HCT116 (cell line): ENCODE data around the gene MAP2K4. TPM values are rescaled to one million over a fixed set of nuclear protein-coding genes. Genes with fewer than 3 reads are reported as not detected.

Experiments
- ATAC-seq: fragments of 200-7000 bp; cut with Tn5 transposase; 2 replicates; pipeline ENCODE4 v1.9.1; 2020; ENCODE audit warnings: mild to moderate bottlenecking, moderate library complexity
- BruUV-seq: library from RNA; stranded (reverse); fragments of 400-500 nt; replicated peaks from 2 replicates; lab custom pipeline; 2021; lab: Mats Ljungman, UMichigan
- CTCF ChIA-PET: fragments of 300-600 bp; sonication (Branson Sonifier 250); formaldehyde crosslinking; loops from one replicate; lab custom pipeline; 2021; ENCODE audit warnings: antibody characterized with exemption; lab: Charles Lee
- POLR2A ChIA-PET: fragments of 300-600, 350-600 bp; sonication (Branson Sonifier 250); formaldehyde crosslinking; loops from one replicate; lab custom pipeline; 2021; ENCODE audit warnings: antibody characterized with exemption; lab: Charles Lee
- RAD21 ChIA-PET, 2 experiments: fragments of 300-600 bp; sonication (Branson Sonifier 250); formaldehyde crosslinking; loops; one replicate each; lab custom pipeline; 2023; ENCODE audit warnings: low total read pairs in 2 of 2; ENCODE audit not compliant: uncharacterized antibody in 2 of 2, unreplicated experiment in 2 of 2, low non-redundant PET in 1 of 2; lab: Charles Lee
- DNase-seq: peaks from one replicate; pipeline ENCODE4 v3.0.0-alpha.2; 2010; ENCODE audit warnings: low read depth, low spot score
- H2AFZ ChIP-seq: fragments of 200-600 bp; shearing (Covaris generic), sonication (generic); 2 replicates; pipeline ENCODE4 v1.6.1; 2017; ENCODE audit warnings: low read depth, mixed run types, mixed read lengths, antibody characterized with exemption, low read length; ENCODE audit not compliant: poor library complexity, severe bottlenecking
- H3K27ac ChIP-seq: 2 replicates; pipeline ENCODE4 v1.5.1; 2012; ENCODE audit warnings: low read depth, low read length
- H3K27me3 ChIP-seq: fragments of 200-600 bp; sonication (generic); 2 replicates; pipeline ENCODE4 v1.6.1; 2016; ENCODE audit warnings: mixed run types, low read length, mixed read lengths; ENCODE audit not compliant: insufficient read depth
- H3K36me3 ChIP-seq, 2 experiments: fragments of 200-500 bp in 1 of 2; fragments of 200-600 bp in 1 of 2; sonication (Bioruptor generic) in 1 of 2; sonication (generic) in 1 of 2; 2 replicates each; pipeline versions ENCODE4 v1.5.1 to v1.6.1; 2014 to 2016; ENCODE audit warnings: low read length in 2 of 2, inconsistent platforms in 1 of 2, mixed read lengths in 1 of 2, mixed run types in 1 of 2; ENCODE audit not compliant: insufficient read depth in 2 of 2, control insufficient read depth in 1 of 2
- H3K4me1 ChIP-seq, 2 experiments: fragments of 200-600 bp in 1 of 2; sonication (generic) in 1 of 2; 2 replicates each; pipeline versions ENCODE4 v1.5.1 to v1.6.1; 2012 to 2017; ENCODE audit warnings: low read length in 2 of 2, inconsistent platforms in 1 of 2, mild to moderate bottlenecking in 1 of 2, mixed read lengths in 1 of 2, mixed run types in 1 of 2, moderate library complexity in 1 of 2; ENCODE audit not compliant: insufficient read depth in 2 of 2, control insufficient read depth in 1 of 2
- H3K4me2 ChIP-seq: fragments of 200-600 bp; sonication (generic); 2 replicates; pipeline ENCODE4 v1.6.1; 2017; ENCODE audit warnings: mixed run types, low read length, mixed read lengths
- H3K4me3 ChIP-seq, 2 experiments: fragments of 200-600 bp in 1 of 2; sonication (generic) in 1 of 2; replicated peaks in 1 of 2; 2 replicates each; pipeline ENCODE4 v1.5.1; 2011 to 2016; ENCODE audit warnings: low read length in 2 of 2, control low read depth in 1 of 2, low read depth in 1 of 2, mild to moderate bottlenecking in 1 of 2, mixed read lengths in 1 of 2, mixed run types in 1 of 2
- H3K79me2 ChIP-seq: fragments of 200-600 bp; sonication (generic); 2 replicates; pipeline ENCODE4 v1.6.1; 2017; ENCODE audit warnings: mild to moderate bottlenecking, mixed run types, low read length, moderate library complexity, mixed read lengths; ENCODE audit not compliant: insufficient read depth
- H3K9ac ChIP-seq: fragments of 200-600 bp; sonication (generic); 2 replicates; pipeline ENCODE4 v1.6.1; 2016; ENCODE audit warnings: low read length, mixed read lengths
- H3K9me2 ChIP-seq: fragments of 200-600 bp; sonication (generic), shearing (Covaris generic); 2 replicates; pipeline ENCODE4 v1.6.1; 2017; ENCODE audit warnings: mixed run types, mild to moderate bottlenecking, moderate library complexity; ENCODE audit not compliant: insufficient read depth
- H3K9me3 ChIP-seq, 2 experiments: fragments of 200-500 bp in 1 of 2; fragments of 200-600 bp in 1 of 2; sonication (Bioruptor generic) in 1 of 2; sonication (generic) in 1 of 2; 2 replicates each; pipeline ENCODE4 v1.6.1; 2014 to 2017; ENCODE audit warnings: low read length in 2 of 2, mixed read lengths in 2 of 2, inconsistent platforms in 1 of 2, low read depth in 1 of 2, mild to moderate bottlenecking in 1 of 2, mixed run types in 1 of 2, moderate library complexity in 1 of 2; ENCODE audit not compliant: control insufficient read depth in 1 of 2, insufficient read depth in 1 of 2
- H4K20me1 ChIP-seq: fragments of 200-600 bp; sonication (generic), shearing (Covaris generic); 2 replicates; pipeline ENCODE4 v1.6.1; 2017; ENCODE audit warnings: mixed run types, mild to moderate bottlenecking, moderate library complexity; ENCODE audit not compliant: insufficient read depth
- CEBPB ChIP-seq: IDR thresholded peaks from 2 replicates; pipeline ENCODE4 v1.6.1; 2012; ENCODE audit warnings: low read depth
- ELF1 ChIP-seq: IDR thresholded peaks from 2 replicates; pipeline ENCODE4 v1.6.1; 2012; ENCODE audit warnings: low read depth, borderline replicate concordance
- EZH2phosphoT487 ChIP-seq: fragments of 200-600 bp; IDR thresholded peaks from 2 replicates; pipeline ENCODE4 v1.6.1; 2018; ENCODE audit warnings: antibody characterized with exemption, borderline replicate concordance
- JUND ChIP-seq: IDR thresholded peaks from 2 replicates; pipeline ENCODE4 v1.6.1; 2012
- POLR2AphosphoS5 ChIP-seq: IDR thresholded peaks from 2 replicates; pipeline ENCODE4 v1.6.1; 2011; ENCODE audit warnings: mild to moderate bottlenecking, low read depth, low read length, moderate library complexity
- RAD21 ChIP-seq: IDR thresholded peaks from 2 replicates; pipeline ENCODE4 v1.6.1; 2012; ENCODE audit warnings: low read depth, mild to moderate bottlenecking
- SRF ChIP-seq: IDR thresholded peaks from 2 replicates; pipeline ENCODE4 v1.6.1; 2012; ENCODE audit warnings: low read depth
- YY1 ChIP-seq: IDR thresholded peaks from 2 replicates; pipeline ENCODE4 v1.6.1; 2011; ENCODE audit warnings: low read length, low read depth, moderate library complexity, mild to moderate bottlenecking; ENCODE audit not compliant: insufficient replicate concordance; ENCODE audit errors: extremely low read depth
- ZNF274 ChIP-seq: fragments of 200-500 bp; sonication (Bioruptor generic); IDR thresholded peaks from 2 replicates; pipeline ENCODE4 v1.6.1; 2014; ENCODE audit warnings: mild to moderate bottlenecking, low read depth, low read length, inconsistent platforms
- intact Hi-C: fragments of 100-400 bp; cut with micrococcal nuclease; formaldehyde crosslinking; loops from 2 replicates; pipeline ENCODE4 v1.10.0; 2022
- total RNA-seq: library from RNA; stranded (reverse); gene quantifications from one replicate; pipeline ENCODE4 v1.2.1, GENCODE V29; 2021; ENCODE audit not compliant: unreplicated experiment
- TF ChIP-seq, protein P1 (sequence below): IDR thresholded peaks from 2 replicates; pipeline ENCODE4 v1.6.1; 2012; ENCODE audit warnings: low read depth
- TF ChIP-seq, protein P2 (sequence below): IDR thresholded peaks from 2 replicates; pipeline ENCODE4 v1.6.1; 2012
- TF ChIP-seq, protein P3 (sequence below): IDR thresholded peaks from 2 replicates; pipeline ENCODE4 v1.6.1; 2011; ENCODE audit warnings: mild to moderate bottlenecking, low read length, moderate library complexity; ENCODE audit not compliant: insufficient replicate concordance; ENCODE audit errors: extremely low read depth

Gene MAP2K4
- total RNA-seq, 1 experiment from 2014 or later, result 42.3 TPM

DNA sequence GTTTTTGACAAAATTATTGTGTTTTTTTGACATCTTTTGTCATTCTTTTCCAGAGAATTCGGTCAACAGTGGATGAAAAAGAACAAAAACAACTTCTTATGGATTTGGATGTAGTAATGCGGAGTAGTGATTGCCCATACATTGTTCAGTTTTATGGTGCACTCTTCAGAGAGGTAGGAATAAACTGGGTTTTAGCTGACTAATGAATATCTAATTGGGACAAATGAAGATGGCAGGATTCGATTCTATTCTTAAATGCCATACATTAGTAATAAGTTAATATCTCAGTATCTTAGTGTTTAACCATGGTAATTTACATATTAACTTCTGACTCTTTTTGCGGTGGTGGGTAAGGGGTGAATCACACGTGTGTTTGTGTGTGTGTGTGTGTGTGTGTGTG, 74.8 kb downstream of the MAP2K4 start:
- no peak for ATAC-seq

DNA sequence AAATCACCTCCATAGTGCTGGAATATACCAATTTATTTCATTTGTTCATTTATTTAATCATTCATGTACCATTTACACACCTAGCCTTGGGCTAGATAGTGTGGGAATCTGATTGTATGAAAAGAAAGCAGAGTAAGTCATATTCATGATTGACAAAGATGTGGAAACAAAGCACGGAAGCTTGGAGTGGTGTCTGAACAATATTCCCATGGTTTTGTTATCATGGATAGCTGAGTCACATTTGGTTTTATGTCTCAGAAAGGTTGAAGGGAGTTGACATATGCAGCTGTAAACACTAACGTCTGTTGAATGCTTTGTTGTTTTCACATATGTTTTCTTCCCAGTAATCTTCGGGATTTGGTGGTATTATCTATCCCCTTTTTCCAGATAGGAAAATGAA, 76.6 kb downstream of the MAP2K4 start:
- Histone ChIP-seq H3K4me1 (no peaks in the 10 kb centered on the region), H3K27ac (no peak overlapping the region), H3K4me3 (no peak overlapping the region), H4K20me1 (no peaks in the 10 kb centered on the region), H3K9ac (no peak overlapping the region), H3K9me2 (no peaks in the 10 kb centered on the region), H3K9me3 (no peaks in the 10 kb centered on the region), H3K4me2 (no peak overlapping the region), H3K27me3 (no peaks in the 10 kb centered on the region), H3K36me3 (peaks cover 2 to 5% of the 10 kb centered on the region in 2 experiments; a peak in 1 of 4 replicates), H2AFZ (no peak overlapping the region), H3K79me2 (peaks cover 41% of the 10 kb centered on the region)
- ChIA-PET POLR2A (no interaction called here), RAD21 (no interaction called here), CTCF (no interaction called here)
- DNase-seq (no peak), ATAC-seq (no peak)
- intact Hi-C loops, result no loop called here
- no TSS peak for BruUV-seq
- TF ChIP-seq SRF (no peak), YY1 (no peak), POLR2AphosphoS5 (no peak), ZNF274 (no peak), JUND (no peak), ELF1 (no peak), RAD21 (no peak), EZH2phosphoT487 (no peak)
- TF ChIP-seq, protein P1, sequence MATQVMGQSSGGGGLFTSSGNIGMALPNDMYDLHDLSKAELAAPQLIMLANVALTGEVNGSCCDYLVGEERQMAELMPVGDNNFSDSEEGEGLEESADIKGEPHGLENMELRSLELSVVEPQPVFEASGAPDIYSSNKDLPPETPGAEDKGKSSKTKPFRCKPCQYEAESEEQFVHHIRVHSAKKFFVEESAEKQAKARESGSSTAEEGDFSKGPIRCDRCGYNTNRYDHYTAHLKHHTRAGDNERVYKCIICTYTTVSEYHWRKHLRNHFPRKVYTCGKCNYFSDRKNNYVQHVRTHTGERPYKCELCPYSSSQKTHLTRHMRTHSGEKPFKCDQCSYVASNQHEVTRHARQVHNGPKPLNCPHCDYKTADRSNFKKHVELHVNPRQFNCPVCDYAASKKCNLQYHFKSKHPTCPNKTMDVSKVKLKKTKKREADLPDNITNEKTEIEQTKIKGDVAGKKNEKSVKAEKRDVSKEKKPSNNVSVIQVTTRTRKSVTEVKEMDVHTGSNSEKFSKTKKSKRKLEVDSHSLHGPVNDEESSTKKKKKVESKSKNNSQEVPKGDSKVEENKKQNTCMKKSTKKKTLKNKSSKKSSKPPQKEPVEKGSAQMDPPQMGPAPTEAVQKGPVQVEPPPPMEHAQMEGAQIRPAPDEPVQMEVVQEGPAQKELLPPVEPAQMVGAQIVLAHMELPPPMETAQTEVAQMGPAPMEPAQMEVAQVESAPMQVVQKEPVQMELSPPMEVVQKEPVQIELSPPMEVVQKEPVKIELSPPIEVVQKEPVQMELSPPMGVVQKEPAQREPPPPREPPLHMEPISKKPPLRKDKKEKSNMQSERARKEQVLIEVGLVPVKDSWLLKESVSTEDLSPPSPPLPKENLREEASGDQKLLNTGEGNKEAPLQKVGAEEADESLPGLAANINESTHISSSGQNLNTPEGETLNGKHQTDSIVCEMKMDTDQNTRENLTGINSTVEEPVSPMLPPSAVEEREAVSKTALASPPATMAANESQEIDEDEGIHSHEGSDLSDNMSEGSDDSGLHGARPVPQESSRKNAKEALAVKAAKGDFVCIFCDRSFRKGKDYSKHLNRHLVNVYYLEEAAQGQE, result no peak
- TF ChIP-seq, protein P2, sequence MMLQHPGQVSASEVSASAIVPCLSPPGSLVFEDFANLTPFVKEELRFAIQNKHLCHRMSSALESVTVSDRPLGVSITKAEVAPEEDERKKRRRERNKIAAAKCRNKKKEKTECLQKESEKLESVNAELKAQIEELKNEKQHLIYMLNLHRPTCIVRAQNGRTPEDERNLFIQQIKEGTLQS, result no peak
- TF ChIP-seq, protein P3, sequence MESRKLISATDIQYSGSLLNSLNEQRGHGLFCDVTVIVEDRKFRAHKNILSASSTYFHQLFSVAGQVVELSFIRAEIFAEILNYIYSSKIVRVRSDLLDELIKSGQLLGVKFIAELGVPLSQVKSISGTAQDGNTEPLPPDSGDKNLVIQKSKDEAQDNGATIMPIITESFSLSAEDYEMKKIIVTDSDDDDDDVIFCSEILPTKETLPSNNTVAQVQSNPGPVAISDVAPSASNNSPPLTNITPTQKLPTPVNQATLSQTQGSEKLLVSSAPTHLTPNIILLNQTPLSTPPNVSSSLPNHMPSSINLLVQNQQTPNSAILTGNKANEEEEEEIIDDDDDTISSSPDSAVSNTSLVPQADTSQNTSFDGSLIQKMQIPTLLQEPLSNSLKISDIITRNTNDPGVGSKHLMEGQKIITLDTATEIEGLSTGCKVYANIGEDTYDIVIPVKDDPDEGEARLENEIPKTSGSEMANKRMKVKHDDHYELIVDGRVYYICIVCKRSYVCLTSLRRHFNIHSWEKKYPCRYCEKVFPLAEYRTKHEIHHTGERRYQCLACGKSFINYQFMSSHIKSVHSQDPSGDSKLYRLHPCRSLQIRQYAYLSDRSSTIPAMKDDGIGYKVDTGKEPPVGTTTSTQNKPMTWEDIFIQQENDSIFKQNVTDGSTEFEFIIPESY, result no peak

More for the DNA sequence above, 74.8 kb downstream of the MAP2K4 start:
- peaks cover 33% of the 10 kb centered on the region for H3K79me2 ChIP-seq
- no peak for DNase-seq
- no TSS peak for BruUV-seq
- H3K9me3 ChIP-seq, result no peaks in the 10 kb centered on the region
- H3K9me2 ChIP-seq, result no peaks in the 10 kb centered on the region
- H2AFZ ChIP-seq, result no peak overlapping the region
- intact Hi-C loops, result no loop called here
- H3K27me3 ChIP-seq, result no peaks in the 10 kb centered on the region
- no peak overlapping the region for H3K4me2 ChIP-seq
- ChIA-PET RAD21 (no interaction called here), CTCF (no interaction called here), POLR2A (no interaction called here)
- no peaks in the 10 kb centered on the region for H4K20me1 ChIP-seq
- H3K4me3 ChIP-seq, result no peak overlapping the region
- H3K9ac ChIP-seq, result no peak overlapping the region
- TF ChIP-seq POLR2AphosphoS5 (no peak), JUND (no peak), CEBPB (no peak)
- TF ChIP-seq, protein P2, result no peak
- peaks cover 2 to 5% of the 10 kb centered on the region in 2 experiments; a peak in 1 of 4 replicates for H3K36me3 ChIP-seq
- H3K27ac ChIP-seq, result no peak overlapping the region
- no peaks in the 10 kb centered on the region for H3K4me1 ChIP-seq
